Duodenal mucosa (tissue), 2 donors: ENCODE results near the gene TMEM200A.

Experiments used
- H3K27ac ChIP-seq: one replicate; pipeline ENCODE4 v1.7.0; 2013; ENCODE audit warnings: low read depth, low read length
- H3K27me3 ChIP-seq, 2 donors: one replicate each; pipeline ENCODE4 v1.7.0; 2013; ENCODE audit warnings: low read length in 2 of 2, control low read depth in 1 of 2; ENCODE audit not compliant: insufficient read depth in 2 of 2, control insufficient read depth in 1 of 2
- H3K36me3 ChIP-seq, 2 donors: one replicate each; pipeline ENCODE4 v1.7.0; 2013; ENCODE audit warnings: low read length in 2 of 2, control low read depth in 1 of 2; ENCODE audit not compliant: insufficient read depth in 2 of 2, control insufficient read depth in 1 of 2
- H3K4me1 ChIP-seq, 2 donors: one replicate each; pipeline ENCODE4 v1.7.0; 2013; ENCODE audit warnings: low read length in 2 of 2, control low read depth in 1 of 2; ENCODE audit not compliant: insufficient read depth in 2 of 2, control insufficient read depth in 1 of 2
- H3K4me3 ChIP-seq, 2 donors: one replicate each; pipeline ENCODE4 v1.7.0; 2013; ENCODE audit warnings: low read length in 2 of 2, low read depth in 1 of 2
- H3K9ac ChIP-seq, 2 donors: one replicate each; pipeline ENCODE4 v1.7.0; 2013; ENCODE audit warnings: low read length in 2 of 2, low read depth in 1 of 2
- H3K9me3 ChIP-seq, 2 donors: one replicate each; pipeline ENCODE4 v1.7.0; 2013; ENCODE audit warnings: low read length in 2 of 2, control low read depth in 1 of 2; ENCODE audit not compliant: control insufficient read depth in 1 of 2

TMEM200A gene

DNA sequence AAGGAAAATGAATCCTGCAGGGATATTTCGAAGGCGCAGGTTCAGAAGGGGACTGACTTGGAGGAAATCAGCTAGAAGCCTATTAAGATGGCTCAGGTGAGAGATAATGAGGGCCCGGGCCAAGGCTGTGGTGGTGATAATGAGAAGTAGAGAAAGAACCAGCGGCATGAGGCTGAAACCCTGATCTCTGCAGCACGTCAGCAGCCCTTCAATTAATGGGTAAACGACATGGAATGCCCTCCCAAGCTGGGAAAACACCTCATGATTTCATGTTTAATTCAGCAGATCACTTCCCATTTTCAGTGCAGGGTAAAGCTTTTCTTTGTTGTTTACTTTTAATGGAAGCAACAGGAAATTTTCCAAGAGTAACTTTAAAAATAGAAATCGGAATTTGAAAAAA lies 104.9 kb downstream of the TMEM200A start:
- Histone ChIP-seq H3K27ac (no peak overlapping the region), H3K27me3 (no peaks in the 10 kb centered on the region), H3K9me3 (no peaks in the 10 kb centered on the region), H3K4me1 (no peaks in the 10 kb centered on the region), H3K9ac (no peak overlapping the region), H3K4me3 (no peak overlapping the region), H3K36me3 (no peaks in the 10 kb centered on the region)

GRCh38 chr6:130473886-130474285 lies 108.1 kb downstream of the TMEM200A start:
- H3K4me1 ChIP-seq: no peaks in the 10 kb centered on the region
- no peak overlapping the region for H3K4me3 ChIP-seq
- no peak overlapping the region for H3K27ac ChIP-seq
- no peaks in the 10 kb centered on the region for H3K9me3 ChIP-seq
- no peak overlapping the region for H3K9ac ChIP-seq
- H3K27me3 ChIP-seq: no peaks in the 10 kb centered on the region
- no peaks in the 10 kb centered on the region for H3K36me3 ChIP-seq

GRCh38 chr6:130482645-130483390 lies 117.0 kb downstream of the TMEM200A start:
- H3K9me3 ChIP-seq: no peaks in the 10 kb centered on the region
- H3K36me3 ChIP-seq: no peaks in the 10 kb centered on the region
- no peaks in the 10 kb centered on the region for H3K27me3 ChIP-seq
- no peaks in the 10 kb centered on the region for H3K4me1 ChIP-seq
- H3K9ac ChIP-seq: no peak overlapping the region
- H3K4me3 ChIP-seq: no peak overlapping the region
- H3K27ac ChIP-seq: no peak overlapping the region

GRCh38 chr6:130485870-130486269 lies 120.1 kb downstream of the TMEM200A start:
- Histone ChIP-seq H3K4me3 (no peak overlapping the region), H3K4me1 (no peaks in the 10 kb centered on the region), H3K36me3 (no peaks in the 10 kb centered on the region), H3K9me3 (no peaks in the 10 kb centered on the region), H3K27ac (no peak overlapping the region), H3K27me3 (no peaks in the 10 kb centered on the region), H3K9ac (no peak overlapping the region)

GRCh38 chr6:130486417-130486816 lies 120.6 kb downstream of the TMEM200A start:
- Histone ChIP-seq H3K9ac (no peak overlapping the region), H3K9me3 (no peaks in the 10 kb centered on the region), H3K4me3 (no peak overlapping the region), H3K27ac (no peak overlapping the region), H3K27me3 (no peaks in the 10 kb centered on the region), H3K4me1 (no peaks in the 10 kb centered on the region), H3K36me3 (no peaks in the 10 kb centered on the region)

GRCh38 chr6:130489514-130489913 lies 123.7 kb downstream of the TMEM200A start:
- Histone ChIP-seq H3K27ac (no peak overlapping the region), H3K9ac (no peak overlapping the region), H3K4me1 (no peaks in the 10 kb centered on the region), H3K4me3 (no peak overlapping the region), H3K9me3 (no peaks in the 10 kb centered on the region), H3K27me3 (no peaks in the 10 kb centered on the region), H3K36me3 (no peaks in the 10 kb centered on the region)
